Measurements from ENCODE around the gene NMUR1. TPM values are rescaled to one million over a fixed set of nuclear protein-coding genes. Genes with fewer than 3 reads are reported as not detected.

Gene NMUR1
- total and polyA plus RNA-seq, 2 experiments from 2014 or later = 0.33 to 0.37 TPM

- TF ChIP-seq EZH2phosphoT487 (IDR thresholded peaks at IDR 0.05; ENCODE audit: low read depth, severe bottlenecking, unreplicated experiment) = no peak
- TF ChIP-seq, protein P1, sequence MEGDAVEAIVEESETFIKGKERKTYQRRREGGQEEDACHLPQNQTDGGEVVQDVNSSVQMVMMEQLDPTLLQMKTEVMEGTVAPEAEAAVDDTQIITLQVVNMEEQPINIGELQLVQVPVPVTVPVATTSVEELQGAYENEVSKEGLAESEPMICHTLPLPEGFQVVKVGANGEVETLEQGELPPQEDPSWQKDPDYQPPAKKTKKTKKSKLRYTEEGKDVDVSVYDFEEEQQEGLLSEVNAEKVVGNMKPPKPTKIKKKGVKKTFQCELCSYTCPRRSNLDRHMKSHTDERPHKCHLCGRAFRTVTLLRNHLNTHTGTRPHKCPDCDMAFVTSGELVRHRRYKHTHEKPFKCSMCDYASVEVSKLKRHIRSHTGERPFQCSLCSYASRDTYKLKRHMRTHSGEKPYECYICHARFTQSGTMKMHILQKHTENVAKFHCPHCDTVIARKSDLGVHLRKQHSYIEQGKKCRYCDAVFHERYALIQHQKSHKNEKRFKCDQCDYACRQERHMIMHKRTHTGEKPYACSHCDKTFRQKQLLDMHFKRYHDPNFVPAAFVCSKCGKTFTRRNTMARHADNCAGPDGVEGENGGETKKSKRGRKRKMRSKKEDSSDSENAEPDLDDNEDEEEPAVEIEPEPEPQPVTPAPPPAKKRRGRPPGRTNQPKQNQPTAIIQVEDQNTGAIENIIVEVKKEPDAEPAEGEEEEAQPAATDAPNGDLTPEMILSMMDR (IDR thresholded peaks at IDR 0.05; ENCODE audit: poor library complexity) = no peak
- no peak for TF ChIP-seq EZH2 (IDR thresholded peaks at IDR 0.05; ENCODE audit: borderline replicate concordance)
- no peaks in the 10 kb centered on the region for H3K79me2 ChIP-seq
- WGBS (ENCODE audit: low lambda C conversion rate, missing lambda C conversion rate) = 62% methylated on average over 8 of the region's 8 CpGs
- peaks cover 10% of the 10 kb centered on the region for H3K27me3 ChIP-seq
- no peak overlapping the region for H3K4me3 ChIP-seq
- no peak for DNase-seq (ENCODE audit: low spot score)
- no peaks in the 10 kb centered on the region for H4K20me1 ChIP-seq (ENCODE audit: insufficient read depth, poor library complexity, severe bottlenecking)
- no peak overlapping the region for H3K4me2 ChIP-seq
- peaks cover 12% of the 10 kb centered on the region for H3K4me1 ChIP-seq (ENCODE audit: insufficient read depth)
- no peak overlapping the region for H2AFZ ChIP-seq
- H3K36me3 ChIP-seq (replicated peaks; ENCODE audit: insufficient read depth, low read depth) = no peaks in the 10 kb centered on the region
- peak overlapping the region; percentile 51 for H3K27ac ChIP-seq
- no peaks in the 10 kb centered on the region for H3K9me2 ChIP-seq (replicated peaks; ENCODE audit: insufficient read depth)
- no peaks in the 10 kb centered on the region for H3K9me3 ChIP-seq (ENCODE audit: low read depth)
These were observed 3.0 kb upstream of the NMUR1 start for GRCh38 chr2:231533086-231533776.

DNA sequence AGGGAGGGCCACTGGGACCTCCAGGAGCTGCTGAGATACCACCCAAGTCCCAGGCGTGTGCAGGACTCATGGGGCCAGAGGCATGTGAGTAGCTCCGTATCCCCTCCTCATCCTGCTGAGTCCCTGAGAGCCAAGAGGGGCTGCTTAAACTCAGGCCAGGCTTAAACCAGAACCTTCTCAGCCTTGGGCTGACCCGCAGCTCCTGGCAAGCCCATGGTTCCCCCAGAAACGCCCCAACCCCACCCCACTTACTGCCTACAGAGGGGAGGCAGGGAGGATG is 2.5 kb upstream of the NMUR1 start:
- Histone ChIP-seq H2AFZ (no peak overlapping the region), H3K9me2 (replicated peaks; ENCODE audit: insufficient read depth) (no peaks in the 10 kb centered on the region), H3K36me3 (replicated peaks; ENCODE audit: insufficient read depth, low read depth) (no peaks in the 10 kb centered on the region), H3K9me3 (ENCODE audit: low read depth) (no peaks in the 10 kb centered on the region), H3K79me2 (no peaks in the 10 kb centered on the region), H3K27ac (no peak overlapping the region), H3K27me3 (peaks cover 10% of the 10 kb centered on the region), H3K4me2 (no peak overlapping the region), H3K4me3 (no peak overlapping the region), H4K20me1 (ENCODE audit: insufficient read depth, poor library complexity, severe bottlenecking) (no peaks in the 10 kb centered on the region), H3K4me1 (ENCODE audit: insufficient read depth) (peaks cover 12% of the 10 kb centered on the region)
- no peak for TF ChIP-seq EZH2phosphoT487 (IDR thresholded peaks at IDR 0.05; ENCODE audit: low read depth, severe bottlenecking, unreplicated experiment)
- TF ChIP-seq, protein P1 (IDR thresholded peaks at IDR 0.05; ENCODE audit: poor library complexity) = no peak
- TF ChIP-seq EZH2 (IDR thresholded peaks at IDR 0.05; ENCODE audit: borderline replicate concordance) = no peak
- no peak for DNase-seq (ENCODE audit: low spot score)
- WGBS (ENCODE audit: low lambda C conversion rate, missing lambda C conversion rate) = 84% methylated on average over 4 of the region's 4 CpGs

GRCh38 chr2:231531883-231532755 is 1.9 kb upstream of the NMUR1 start:
- DNase-seq (ENCODE audit: low spot score) = no peak
- H3K4me1 ChIP-seq (ENCODE audit: insufficient read depth) = peaks cover 12% of the 10 kb centered on the region
- 87% methylated on average over 16 of the region's 16 CpGs for WGBS (ENCODE audit: low lambda C conversion rate, missing lambda C conversion rate)
- no peak overlapping the region for H3K4me3 ChIP-seq
- H3K27me3 ChIP-seq = peaks cover 10% of the 10 kb centered on the region
- TF ChIP-seq, protein P1 (IDR thresholded peaks at IDR 0.05; ENCODE audit: poor library complexity) = no peak
- TF ChIP-seq EZH2 (IDR thresholded peaks at IDR 0.05; ENCODE audit: borderline replicate concordance) = no peak
- TF ChIP-seq EZH2phosphoT487 (IDR thresholded peaks at IDR 0.05; ENCODE audit: low read depth, severe bottlenecking, unreplicated experiment) = no peak
- H3K4me2 ChIP-seq = no peak overlapping the region
- no peaks in the 10 kb centered on the region for H3K36me3 ChIP-seq (replicated peaks; ENCODE audit: insufficient read depth, low read depth)
- H3K9me3 ChIP-seq (ENCODE audit: low read depth) = no peaks in the 10 kb centered on the region
- no peaks in the 10 kb centered on the region for H3K79me2 ChIP-seq
- H3K9me2 ChIP-seq (replicated peaks; ENCODE audit: insufficient read depth) = no peaks in the 10 kb centered on the region
- H4K20me1 ChIP-seq (ENCODE audit: insufficient read depth, poor library complexity, severe bottlenecking) = no peaks in the 10 kb centered on the region
- no peak overlapping the region for H2AFZ ChIP-seq
- no peak overlapping the region for H3K27ac ChIP-seq
